IgD-negative memory B cell (primary cell): ENCODE measurements around the gene RNF150. TPM values are rescaled to one million over a fixed set of nuclear protein-coding genes. Genes with fewer than 3 reads are reported as not detected.

Source experiments
- H3K27ac Mint-ChIP-seq, 3 donors: one replicate each; pipeline ENCODE4 v1.8.0; 2020 to 2022; ENCODE audit warnings: mild to moderate bottlenecking in 3 of 3, mixed read lengths in 3 of 3, moderate library complexity in 1 of 3
- H3K27me3 Mint-ChIP-seq: one replicate; pipeline ENCODE4 v1.8.0; 2021; ENCODE audit warnings: mixed read lengths
- H3K36me3 Mint-ChIP-seq: one replicate; pipeline ENCODE4 v1.8.0; 2020; ENCODE audit warnings: mild to moderate bottlenecking, mixed read lengths
- H3K4me1 Mint-ChIP-seq, 3 donors: one replicate each; pipeline ENCODE4 v1.8.0; 2020 to 2022; ENCODE audit warnings: mixed read lengths in 3 of 3, mild to moderate bottlenecking in 1 of 3
- H3K4me3 Mint-ChIP-seq, 4 donors: one replicate each; pipeline ENCODE4 v1.8.0; 2020 to 2022; ENCODE audit warnings: mild to moderate bottlenecking in 4 of 4, mixed read lengths in 4 of 4, moderate library complexity in 3 of 4
- H3K9me3 Mint-ChIP-seq, 3 donors: one replicate each; pipeline ENCODE4 v1.8.0; 2020 to 2021; ENCODE audit warnings: mixed read lengths in 3 of 3, mild to moderate bottlenecking in 1 of 3
- polyA plus RNA-seq: library from polyadenylated mRNA; unstranded; fragments of 300-500 nt; fragmentation: Illumina TruSeq; gene quantifications from one replicate; pipeline ENCODE4 v1.2.3, GENCODE V29; 2021

Gene RNF150
- polyA plus RNA-seq, 1 donor from 2014 or later = not detected

- Mint-ChIP-seq H3K27me3 (peaks cover 1% of the 10 kb centered on the region), H3K27ac (no peak overlapping the region), H3K9me3 (peaks cover 0 to 4% (median 0%) of the 10 kb centered on the region in 3 donors), H3K4me1 (no peaks in the 10 kb centered on the region), H3K4me3 (no peak overlapping the region), H3K36me3 (no peaks in the 10 kb centered on the region)
These were observed 95.8 kb downstream of the RNF150 start for GRCh38 chr4:141037446-141037845.

GRCh38 chr4:141036786-141037185, 96.5 kb downstream of the RNF150 start:
- no peak overlapping the region for H3K27ac Mint-ChIP-seq
- peaks cover 1% of the 10 kb centered on the region for H3K27me3 Mint-ChIP-seq
- no peaks in the 10 kb centered on the region for H3K4me1 Mint-ChIP-seq
- peaks cover 0 to 4% (median 0%) of the 10 kb centered on the region in 3 donors for H3K9me3 Mint-ChIP-seq
- H3K4me3 Mint-ChIP-seq = no peak overlapping the region
- no peaks in the 10 kb centered on the region for H3K36me3 Mint-ChIP-seq

DNA sequence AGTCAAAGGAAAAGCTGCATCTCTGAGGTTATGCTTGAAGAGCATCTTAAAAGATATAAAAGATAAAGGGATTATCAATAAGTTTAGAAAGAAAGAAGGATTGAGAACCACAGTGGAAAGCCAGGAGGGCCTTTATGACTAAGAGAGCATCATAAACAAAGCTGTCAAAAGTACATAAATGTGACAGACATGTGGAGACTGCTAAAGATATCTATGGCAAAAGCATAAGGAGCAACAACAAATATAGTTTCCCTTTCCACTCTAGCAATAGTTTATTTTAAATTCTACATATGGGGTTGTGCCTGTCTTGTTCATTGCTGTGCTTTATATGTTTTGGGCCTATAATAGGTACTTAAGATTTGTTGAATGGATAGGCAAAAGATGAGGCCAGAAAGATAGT, 97.3 kb downstream of the RNF150 start:
- Mint-ChIP-seq H3K27me3 (peaks cover 1% of the 10 kb centered on the region), H3K9me3 (peaks cover 0 to 4% (median 0%) of the 10 kb centered on the region in 3 donors), H3K4me1 (no peaks in the 10 kb centered on the region), H3K36me3 (no peaks in the 10 kb centered on the region), H3K27ac (no peak overlapping the region), H3K4me3 (no peak overlapping the region)

GRCh38 chr4:141028024-141028529, 105.2 kb downstream of the RNF150 start:
- Mint-ChIP-seq H3K4me3 (no peak overlapping the region), H3K27ac (no peak overlapping the region), H3K9me3 (peaks cover 0 to 4% (median 0%) of the 10 kb centered on the region in 3 donors), H3K27me3 (peaks cover 5% of the 10 kb centered on the region), H3K4me1 (no peaks in the 10 kb centered on the region), H3K36me3 (no peaks in the 10 kb centered on the region)

DNA sequence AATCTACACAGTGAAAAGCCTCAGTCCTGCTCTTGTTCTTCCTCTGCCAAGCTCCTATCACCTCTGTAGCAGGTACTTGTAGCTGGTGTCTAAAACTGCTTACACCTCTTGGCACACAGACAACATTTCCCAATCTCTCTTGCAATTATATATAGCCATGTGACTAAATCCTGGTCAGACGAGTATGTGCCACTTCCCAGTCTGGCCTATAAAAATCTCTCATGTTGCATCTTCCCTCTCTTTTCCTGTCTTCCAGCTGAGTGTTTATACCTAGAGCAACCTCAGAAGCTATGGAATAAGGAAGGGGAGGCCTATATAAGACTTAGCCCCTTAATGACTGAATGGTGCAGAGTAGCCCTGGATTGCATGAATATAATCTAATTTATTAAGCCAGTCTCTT, 105.8 kb downstream of the RNF150 start:
- Mint-ChIP-seq H3K9me3 (peaks cover 0 to 4% (median 0%) of the 10 kb centered on the region in 3 donors), H3K36me3 (no peaks in the 10 kb centered on the region), H3K4me3 (no peak overlapping the region), H3K27ac (no peak overlapping the region), H3K4me1 (no peaks in the 10 kb centered on the region), H3K27me3 (peaks cover 5% of the 10 kb centered on the region)

DNA sequence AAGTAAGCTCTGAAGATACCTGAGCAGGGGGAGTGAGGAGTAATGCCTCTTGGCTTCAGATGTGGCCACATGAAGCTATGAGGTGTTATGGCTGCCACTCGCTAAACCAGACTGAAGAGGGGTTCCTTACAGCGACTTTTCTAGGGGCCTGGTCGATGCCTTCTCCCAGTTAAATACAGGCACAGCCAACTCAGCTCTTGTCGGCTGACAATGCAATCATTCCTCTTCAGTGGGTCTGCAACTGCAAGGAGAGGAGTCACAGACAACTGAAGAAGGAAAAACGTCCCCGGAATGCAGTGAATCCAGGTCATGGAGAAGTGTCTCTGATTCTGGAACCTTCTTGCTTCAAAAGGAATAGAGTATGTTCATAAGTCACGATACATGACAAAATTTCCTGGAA, 106.4 kb downstream of the RNF150 start:
- peaks cover 5% of the 10 kb centered on the region for H3K27me3 Mint-ChIP-seq
- no peaks in the 10 kb centered on the region for H3K4me1 Mint-ChIP-seq
- H3K4me3 Mint-ChIP-seq = no peak overlapping the region
- no peaks in the 10 kb centered on the region for H3K36me3 Mint-ChIP-seq
- H3K9me3 Mint-ChIP-seq = peaks cover 0 to 4% (median 0%) of the 10 kb centered on the region in 3 donors
- H3K27ac Mint-ChIP-seq = no peak overlapping the region

GRCh38 chr4:141023051-141023450, 110.2 kb downstream of the RNF150 start:
- H3K4me3 Mint-ChIP-seq = no peak overlapping the region
- H3K4me1 Mint-ChIP-seq = no peaks in the 10 kb centered on the region
- no peak overlapping the region for H3K27ac Mint-ChIP-seq
- H3K9me3 Mint-ChIP-seq = peaks cover 0 to 4% (median 0%) of the 10 kb centered on the region in 3 donors
- no peaks in the 10 kb centered on the region for H3K36me3 Mint-ChIP-seq
- H3K27me3 Mint-ChIP-seq = peaks cover 7% of the 10 kb centered on the region

GRCh38 chr4:141022111-141022695, 111.1 kb downstream of the RNF150 start:
- no peaks in the 10 kb centered on the region for H3K4me1 Mint-ChIP-seq
- H3K36me3 Mint-ChIP-seq = no peaks in the 10 kb centered on the region
- H3K9me3 Mint-ChIP-seq = peaks cover 0 to 2% (median 0%) of the 10 kb centered on the region in 3 donors
- no peak overlapping the region for H3K27ac Mint-ChIP-seq
- H3K4me3 Mint-ChIP-seq = no peak overlapping the region
- H3K27me3 Mint-ChIP-seq = peaks cover 7% of the 10 kb centered on the region

DNA sequence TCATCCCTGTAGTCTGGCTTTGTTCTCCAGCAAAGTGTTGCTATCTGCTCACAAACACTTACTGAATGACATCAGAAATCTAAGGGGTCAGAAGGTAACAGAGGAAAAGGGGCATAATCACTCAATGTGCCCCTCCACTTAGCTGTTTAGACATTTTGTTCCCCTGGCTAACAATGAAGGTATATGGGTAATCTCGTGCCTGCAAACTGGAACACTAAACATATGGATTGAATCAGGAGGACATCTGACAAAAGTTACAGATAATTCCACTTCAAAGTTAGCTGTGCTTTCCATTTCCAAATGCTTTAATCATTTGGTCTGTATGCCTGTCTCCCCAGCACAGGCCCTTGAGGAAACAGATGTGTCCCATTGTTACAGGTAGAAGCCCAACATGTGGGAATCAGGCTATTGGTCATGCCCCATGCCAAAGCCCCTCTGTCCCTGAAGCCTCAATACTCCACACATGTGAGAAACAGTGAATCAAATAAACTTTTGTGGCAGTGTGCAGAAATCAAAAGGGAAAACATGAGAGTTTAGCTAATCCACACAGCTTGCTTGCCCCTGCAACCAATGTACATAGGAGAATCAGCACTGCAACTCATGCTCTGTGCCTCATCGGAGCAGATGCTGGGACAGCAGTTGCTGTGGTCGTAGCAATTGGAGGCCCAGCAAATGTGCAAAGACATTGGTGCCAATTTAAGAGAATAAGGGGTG, 111.7 kb downstream of the RNF150 start:
- peaks cover 0 to 2% (median 0%) of the 10 kb centered on the region in 3 donors for H3K9me3 Mint-ChIP-seq
- no peaks in the 10 kb centered on the region for H3K4me1 Mint-ChIP-seq
- peaks cover 6% of the 10 kb centered on the region for H3K27me3 Mint-ChIP-seq
- no peak overlapping the region for H3K27ac Mint-ChIP-seq
- no peaks in the 10 kb centered on the region for H3K36me3 Mint-ChIP-seq
- H3K4me3 Mint-ChIP-seq = no peak overlapping the region

- no peak overlapping the region for H3K27ac Mint-ChIP-seq
- no peaks in the 10 kb centered on the region for H3K4me1 Mint-ChIP-seq
- no peaks in the 10 kb centered on the region for H3K36me3 Mint-ChIP-seq
- no peak overlapping the region for H3K4me3 Mint-ChIP-seq
- H3K27me3 Mint-ChIP-seq = peaks cover 5% of the 10 kb centered on the region
- peaks cover 0 to 2% (median 0%) of the 10 kb centered on the region in 3 donors for H3K9me3 Mint-ChIP-seq
These were observed 112.4 kb downstream of the RNF150 start for GRCh38 chr4:141020801-141021261.

GRCh38 chr4:141019768-141020167, 113.5 kb downstream of the RNF150 start:
- H3K27ac Mint-ChIP-seq = no peak overlapping the region
- peaks cover 0 to 2% (median 0%) of the 10 kb centered on the region in 3 donors for H3K9me3 Mint-ChIP-seq
- H3K4me3 Mint-ChIP-seq = no peak overlapping the region
- H3K36me3 Mint-ChIP-seq = no peaks in the 10 kb centered on the region
- peaks cover 2% of the 10 kb centered on the region for H3K27me3 Mint-ChIP-seq
- no peaks in the 10 kb centered on the region for H3K4me1 Mint-ChIP-seq

GRCh38 chr4:141016117-141016798, 117.0 kb downstream of the RNF150 start:
- H3K27me3 Mint-ChIP-seq = peaks cover 4% of the 10 kb centered on the region
- H3K4me1 Mint-ChIP-seq = no peaks in the 10 kb centered on the region
- H3K4me3 Mint-ChIP-seq = no peak overlapping the region
- no peak overlapping the region for H3K27ac Mint-ChIP-seq
- H3K36me3 Mint-ChIP-seq = peaks cover under 1% of the 10 kb centered on the region
- H3K9me3 Mint-ChIP-seq = no peaks in the 10 kb centered on the region

- Mint-ChIP-seq H3K27ac (no peak overlapping the region), H3K27me3 (peaks cover 3% of the 10 kb centered on the region), H3K4me3 (no peak overlapping the region), H3K4me1 (no peaks in the 10 kb centered on the region), H3K36me3 (peaks cover 2% of the 10 kb centered on the region), H3K9me3 (peaks cover 0 to 5% (median 0%) of the 10 kb centered on the region in 3 donors)
These were observed 119.4 kb downstream of the RNF150 start for GRCh38 chr4:141013899-141014298.

GRCh38 chr4:141011901-141012315, 121.4 kb downstream of the RNF150 start:
- Mint-ChIP-seq H3K9me3 (peaks cover 0 to 5% (median 0%) of the 10 kb centered on the region in 3 donors), H3K36me3 (peaks cover 2% of the 10 kb centered on the region), H3K27ac (no peak overlapping the region), H3K4me3 (no peak overlapping the region), H3K27me3 (peaks cover 3% of the 10 kb centered on the region), H3K4me1 (no peaks in the 10 kb centered on the region)

GRCh38 chr4:141009931-141010330, 123.3 kb downstream of the RNF150 start:
- Mint-ChIP-seq H3K27ac (no peak overlapping the region), H3K27me3 (peaks cover 3% of the 10 kb centered on the region), H3K4me1 (no peaks in the 10 kb centered on the region), H3K9me3 (peaks cover 0 to 5% (median 1%) of the 10 kb centered on the region in 3 donors), H3K4me3 (no peak overlapping the region), H3K36me3 (peaks cover 2% of the 10 kb centered on the region)
